Lower lobe of right lung (tissue), 2 donors: Measurements from ENCODE around the gene ASIC2. TPM values are rescaled to one million over a fixed set of nuclear protein-coding genes. Genes with fewer than 3 reads are reported as not detected.

ENCODE experiments used
- ATAC-seq, 2 donors: fragments of 200-7000 bp; cut with Tn5 transposase; one replicate each; pipeline ENCODE4 v1.9.1; 2020 to 2022; ENCODE audit warnings: mild to moderate bottlenecking in 2 of 2, moderate library complexity in 2 of 2
- DNase-seq: peaks from one replicate; pipeline ENCODE4 v3.0.0-alpha.2; 2020
- H3K27ac ChIP-seq: fragments of 200-600 bp; one replicate; pipeline ENCODE4 v1.8.0; 2022
- H3K27me3 ChIP-seq: fragments of 200-600 bp; one replicate; pipeline ENCODE4 v1.8.0; 2022; ENCODE audit warnings: low read depth
- H3K36me3 ChIP-seq: fragments of 200-600 bp; one replicate; pipeline ENCODE4 v1.8.0; 2022; ENCODE audit warnings: mild to moderate bottlenecking
- H3K4me1 ChIP-seq: fragments of 200-600 bp; one replicate; pipeline ENCODE4 v1.8.0; 2022
- H3K4me3 ChIP-seq: fragments of 200-600 bp; one replicate; pipeline ENCODE4 v1.8.0; 2022; ENCODE audit warnings: mild to moderate bottlenecking
- H3K9me3 ChIP-seq: fragments of 200-600 bp; one replicate; pipeline ENCODE4 v1.8.0; 2022
- intact Hi-C: fragments of 100-400 bp; cut with DNase I; formaldehyde crosslinking; loops from one replicate; pipeline ENCODE4 v1.11.0; 2022
- total RNA-seq: library from RNA; stranded (reverse); fragmentation: NEBNext Ultra II Directional; extraction: Animal tissue kit (Norgen Biotek cat#: 25700); gene quantifications from one replicate; pipeline ENCODE4 v1.2.1, GENCODE V29; 2021
- TF ChIP-seq, protein P1 (sequence below): fragments of 200-600 bp; IDR thresholded peaks from one replicate; pipeline ENCODE4 v1.8.0; 2022; ENCODE audit warnings: antibody characterized with exemption, mild to moderate bottlenecking
- donor health status: DM: no; HTN: yes; CAD: no; lungs with severe emphysema.

ASIC2 gene
- total RNA-seq, 1 donor from 2014 or later = not detected

DNA sequence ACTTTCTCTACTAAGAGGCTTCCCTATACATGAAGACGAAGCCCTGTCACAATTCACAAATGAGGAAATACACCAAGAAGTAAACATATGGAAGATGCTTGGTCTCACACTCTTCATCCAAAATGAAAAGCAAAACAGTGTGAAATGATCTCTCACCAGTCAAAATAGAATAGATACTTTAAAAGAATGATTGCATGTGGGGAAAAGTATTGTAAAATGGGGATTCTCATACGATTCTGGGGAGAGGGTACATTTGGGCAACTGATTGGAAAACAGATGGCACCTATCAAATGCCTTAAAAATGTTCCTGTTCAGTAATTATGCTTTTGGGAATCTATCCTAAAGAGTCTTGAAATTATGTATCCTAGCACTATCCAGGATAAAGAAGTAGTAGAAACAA, 78.1 kb downstream of the ASIC2 start:
- Histone ChIP-seq H3K9me3 (no peaks in the 10 kb centered on the region), H3K27ac (no peak overlapping the region), H3K27me3 (peaks cover 7% of the 10 kb centered on the region), H3K4me3 (no peak overlapping the region), H3K4me1 (no peaks in the 10 kb centered on the region), H3K36me3 (no peaks in the 10 kb centered on the region)
- no peak for ATAC-seq
- TF ChIP-seq, protein P1, sequence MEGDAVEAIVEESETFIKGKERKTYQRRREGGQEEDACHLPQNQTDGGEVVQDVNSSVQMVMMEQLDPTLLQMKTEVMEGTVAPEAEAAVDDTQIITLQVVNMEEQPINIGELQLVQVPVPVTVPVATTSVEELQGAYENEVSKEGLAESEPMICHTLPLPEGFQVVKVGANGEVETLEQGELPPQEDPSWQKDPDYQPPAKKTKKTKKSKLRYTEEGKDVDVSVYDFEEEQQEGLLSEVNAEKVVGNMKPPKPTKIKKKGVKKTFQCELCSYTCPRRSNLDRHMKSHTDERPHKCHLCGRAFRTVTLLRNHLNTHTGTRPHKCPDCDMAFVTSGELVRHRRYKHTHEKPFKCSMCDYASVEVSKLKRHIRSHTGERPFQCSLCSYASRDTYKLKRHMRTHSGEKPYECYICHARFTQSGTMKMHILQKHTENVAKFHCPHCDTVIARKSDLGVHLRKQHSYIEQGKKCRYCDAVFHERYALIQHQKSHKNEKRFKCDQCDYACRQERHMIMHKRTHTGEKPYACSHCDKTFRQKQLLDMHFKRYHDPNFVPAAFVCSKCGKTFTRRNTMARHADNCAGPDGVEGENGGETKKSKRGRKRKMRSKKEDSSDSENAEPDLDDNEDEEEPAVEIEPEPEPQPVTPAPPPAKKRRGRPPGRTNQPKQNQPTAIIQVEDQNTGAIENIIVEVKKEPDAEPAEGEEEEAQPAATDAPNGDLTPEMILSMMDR = no peak
- intact Hi-C loops = no loop called here
- no peak for DNase-seq

DNA sequence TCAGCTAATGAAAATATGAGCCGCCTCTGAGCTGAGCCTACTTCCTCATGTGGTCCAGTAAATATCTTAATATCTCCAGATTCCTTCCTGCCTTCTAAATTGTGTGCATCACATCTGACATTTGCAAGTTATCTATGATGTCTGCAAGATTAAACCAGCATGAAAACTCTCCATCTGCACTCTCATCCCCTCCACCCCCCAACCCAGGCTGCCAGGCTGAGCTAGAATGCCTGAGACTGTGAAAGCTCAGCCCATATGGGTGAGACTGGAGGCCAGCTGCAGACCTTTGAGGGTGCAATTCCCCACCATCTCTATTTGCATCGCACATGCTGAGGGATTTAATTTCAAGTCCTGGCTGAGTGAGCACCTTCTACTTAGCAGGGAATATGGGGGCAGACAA, 82.8 kb downstream of the ASIC2 start:
- Histone ChIP-seq H3K36me3 (no peaks in the 10 kb centered on the region), H3K4me1 (no peaks in the 10 kb centered on the region), H3K27ac (no peak overlapping the region), H3K27me3 (peaks cover 12% of the 10 kb centered on the region), H3K9me3 (no peaks in the 10 kb centered on the region), H3K4me3 (no peak overlapping the region)
- TF ChIP-seq, protein P1 = no peak
- DNase-seq = no peak
- intact Hi-C loops = no loop called here
- no peak for ATAC-seq

DNA sequence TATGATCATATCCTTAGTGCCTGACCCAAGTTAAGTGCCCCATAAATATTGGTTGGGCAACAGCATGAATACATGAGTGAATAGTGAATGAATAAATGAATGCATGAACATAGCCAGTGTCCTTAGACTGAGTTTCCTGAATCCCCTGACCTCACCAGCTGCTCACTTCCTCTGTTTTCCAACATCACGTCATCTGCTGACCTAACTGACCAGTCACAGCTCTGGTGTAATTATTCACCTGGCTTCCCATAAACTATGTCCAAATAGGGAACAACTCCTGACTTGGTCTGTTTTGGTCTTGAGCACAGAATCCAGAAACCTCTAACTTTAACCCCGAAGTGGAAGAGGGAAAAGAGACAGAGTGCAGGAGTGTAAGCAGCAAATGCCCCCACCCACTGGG, 83.4 kb downstream of the ASIC2 start:
- H3K27me3 ChIP-seq = peaks cover 12% of the 10 kb centered on the region
- no peaks in the 10 kb centered on the region for H3K9me3 ChIP-seq
- ATAC-seq (no peak), DNase-seq (no peak)
- H3K27ac ChIP-seq = no peak overlapping the region
- H3K4me3 ChIP-seq = no peak overlapping the region
- H3K36me3 ChIP-seq = no peaks in the 10 kb centered on the region
- intact Hi-C loops = no loop called here
- TF ChIP-seq, protein P1 = no peak
- H3K4me1 ChIP-seq = no peaks in the 10 kb centered on the region

DNA sequence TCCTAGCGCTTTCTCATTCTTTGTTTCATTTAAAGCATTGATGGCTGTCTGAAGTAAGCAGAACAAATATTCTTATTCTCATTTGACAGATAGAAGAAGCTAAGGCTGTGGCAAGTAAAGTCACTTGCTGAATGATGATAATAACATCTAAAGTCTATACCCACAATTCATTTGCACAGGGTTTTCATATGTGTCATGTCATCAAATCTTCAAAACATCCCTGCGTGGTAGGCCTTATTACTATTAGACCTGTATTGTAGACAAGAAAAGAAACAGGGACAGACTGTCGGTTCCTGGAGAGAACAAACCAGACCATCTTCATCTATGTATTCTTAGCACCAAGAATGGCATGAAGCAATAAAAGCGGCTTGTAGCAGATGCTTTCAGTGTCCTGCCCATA, 85.9 kb downstream of the ASIC2 start:
- H3K27me3 ChIP-seq = peaks cover 17% of the 10 kb centered on the region
- TF ChIP-seq, protein P1 = no peak
- intact Hi-C loops = no loop called here

DNA sequence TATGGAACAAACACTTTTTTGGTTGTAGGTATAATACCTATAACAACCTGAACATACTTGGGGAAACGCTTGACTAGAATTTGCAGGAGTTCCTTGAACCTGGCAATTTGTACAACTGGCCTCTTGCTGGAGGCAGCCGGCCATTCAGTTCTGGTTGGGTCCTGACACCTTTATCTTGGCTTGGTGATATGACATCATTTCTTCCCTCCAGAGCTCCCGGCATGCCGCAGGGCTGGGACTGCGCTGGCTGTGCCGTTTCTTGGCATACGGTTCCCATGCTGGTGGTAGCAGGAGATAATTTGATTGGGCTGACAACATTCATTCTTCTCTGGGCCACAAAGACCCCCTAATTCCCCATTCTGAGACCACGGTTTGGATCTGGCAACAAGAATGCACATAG, 87.5 kb downstream of the ASIC2 start:
- intact Hi-C loops = no loop called here
- H3K27ac ChIP-seq = no peak overlapping the region
- ATAC-seq (no peak), DNase-seq (no peak)
- TF ChIP-seq, protein P1 = no peak
- no peaks in the 10 kb centered on the region for H3K4me1 ChIP-seq
- no peak overlapping the region for H3K4me3 ChIP-seq
- H3K36me3 ChIP-seq = no peaks in the 10 kb centered on the region
- no peaks in the 10 kb centered on the region for H3K9me3 ChIP-seq
- peaks cover 17% of the 10 kb centered on the region for H3K27me3 ChIP-seq

More for the DNA sequence above, 85.9 kb downstream of the ASIC2 start:
- DNase-seq = no peak
- Histone ChIP-seq H3K4me1 (no peaks in the 10 kb centered on the region), H3K27ac (no peak overlapping the region), H3K9me3 (no peaks in the 10 kb centered on the region), H3K4me3 (no peak overlapping the region), H3K36me3 (no peaks in the 10 kb centered on the region)
- no peak for ATAC-seq

DNA sequence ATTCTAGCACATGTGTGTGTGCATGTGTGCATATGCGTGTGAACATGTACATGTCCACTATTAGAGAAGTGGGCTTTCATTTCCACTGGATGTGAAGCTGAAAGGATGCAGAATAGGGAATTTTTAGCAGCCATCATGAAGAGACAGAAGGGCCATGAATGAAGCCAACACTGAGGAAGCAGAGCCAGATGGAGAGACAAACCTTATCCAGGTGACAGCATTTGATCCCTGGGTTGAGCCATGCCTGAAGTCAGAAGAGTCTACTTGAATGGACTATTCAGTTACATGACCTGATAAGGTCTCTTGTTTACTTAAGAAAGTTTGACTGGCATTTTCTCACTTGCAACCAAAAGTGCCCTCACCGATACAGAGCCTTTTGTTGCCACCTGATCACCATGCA, 88.4 kb downstream of the ASIC2 start:
- H3K9me3 ChIP-seq = no peaks in the 10 kb centered on the region
- DNase-seq (no peak), ATAC-seq (no peak)
- TF ChIP-seq, protein P1 = no peak
- no peak overlapping the region for H3K27ac ChIP-seq
- H3K4me3 ChIP-seq = no peak overlapping the region
- no peaks in the 10 kb centered on the region for H3K4me1 ChIP-seq
- peaks cover 17% of the 10 kb centered on the region for H3K27me3 ChIP-seq
- intact Hi-C loops = no loop called here
- H3K36me3 ChIP-seq = no peaks in the 10 kb centered on the region
